ENCODE measurements around the gene ORM1. TPM values are rescaled to one million over a fixed set of nuclear protein-coding genes. Genes with fewer than 3 reads are reported as not detected.

ORM1 gene
- total and polyA plus RNA-seq, 2 of the 8 experiments (the other 6 are each of a cell fraction or from before 2014, with no cell fraction given), result 0.32 TPM; not detected in 1

DNA sequence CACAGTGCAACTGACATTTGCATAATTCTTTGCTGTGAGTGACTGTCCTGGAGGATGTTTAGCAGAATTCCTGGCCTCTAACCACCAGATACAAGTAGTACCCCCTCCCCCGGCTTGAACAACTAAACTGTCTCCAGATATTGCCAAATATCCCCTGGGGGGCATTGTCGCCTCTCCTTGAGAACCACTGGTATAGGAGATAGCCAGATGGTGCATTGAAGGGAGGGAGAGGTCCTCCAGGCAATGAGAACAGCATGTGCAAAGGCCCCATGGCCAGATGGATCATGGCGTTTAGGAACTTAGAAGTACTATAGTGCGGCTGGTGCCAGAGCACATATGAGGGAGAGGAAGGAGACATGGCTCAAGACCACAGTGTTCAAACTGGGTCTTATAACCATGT lies 18.9 kb upstream of the ORM1 start:
- Histone ChIP-seq H2BK20ac (ENCODE audit: low read length) (no peak overlapping the region), H3K18ac (ENCODE audit: extremely low read depth, low read length) (no peak overlapping the region), H3K4me2 (ENCODE audit: insufficient read depth in 1 of 2, low read depth in 2 of 2, low read length in 2 of 2) (no peak overlapping the region), H3K4ac (replicated peaks; ENCODE audit: insufficient read length, low read depth, low read length) (no peak overlapping the region), H3K79me1 (ENCODE audit: low read depth, low read length) (no peaks in the 10 kb centered on the region), H3K4me3 (ENCODE audit: extremely low read depth in 1 of 4, insufficient read depth in 2 of 4, low read depth in 3 of 4, low read length in 4 of 4) (no peak overlapping the region), H3K79me2 (ENCODE audit: control insufficient read depth in 1 of 2, insufficient read depth in 2 of 2, low read length in 2 of 2) (no peaks in the 10 kb centered on the region), H2BK5ac (ENCODE audit: low read depth, low read length) (no peak overlapping the region), H2AFZ (ENCODE audit: low read length) (no peak overlapping the region), H4K5ac (ENCODE audit: insufficient read length, low read depth, low read length) (no peak overlapping the region), H2BK15ac (ENCODE audit: low read length) (no peak overlapping the region), H3K9me3 (ENCODE audit: insufficient read depth in 2 of 2, low read depth in 1 of 2, low read length in 1 of 2) (no peaks in the 10 kb centered on the region), H3K23ac (ENCODE audit: insufficient read length) (no peak overlapping the region), H4K20me1 (replicated peaks in 1 of 2; ENCODE audit: control insufficient read depth in 1 of 2, insufficient read depth in 2 of 2, low read length in 2 of 2) (peaks cover 0 to 1% of the 10 kb centered on the region in 2 experiments), H3K27ac (ENCODE audit: low read depth, low read length) (no peak overlapping the region), H2BK12ac (ENCODE audit: low read depth, low read length) (no peak overlapping the region), H4K91ac (replicated peaks; ENCODE audit: insufficient read length, low read length) (no peak overlapping the region), H3K27me3 (replicated peaks in 1 of 4; ENCODE audit: control insufficient read depth in 3 of 4, extremely low read depth in 1 of 4, insufficient read depth in 3 of 4, low read length in 3 of 4) (no peaks in the 10 kb centered on the region), H2AK5ac (ENCODE audit: low read depth, low read length) (no peak overlapping the region), H3K9ac (replicated peaks in 1 of 4; ENCODE audit: extremely low read depth in 1 of 4, low read depth in 3 of 4, low read length in 3 of 4) (no peak overlapping the region), H3K23me2 (ENCODE audit: low read depth, low read length) (no peaks in the 10 kb centered on the region), H3K36me3 (ENCODE audit: control insufficient read depth in 2 of 4, insufficient read depth in 4 of 4, low read length in 3 of 4) (no peaks in the 10 kb centered on the region; a peak in 3 of 8 replicates), H4K8ac (ENCODE audit: extremely low read depth, insufficient read depth, low read length) (no peak overlapping the region), H2BK120ac (replicated peaks; ENCODE audit: low read depth, low read length) (no peak overlapping the region), H3K14ac (ENCODE audit: insufficient read length) (no peak overlapping the region), H3K56ac (replicated peaks; ENCODE audit: insufficient read length, low read depth, low read length) (no peak overlapping the region), H3K4me1 (replicated peaks in 1 of 4; ENCODE audit: control insufficient read depth in 3 of 4, insufficient read depth in 4 of 4, low read length in 3 of 4) (no peaks in the 10 kb centered on the region; a peak in 2 of 7 replicates)
- no peak for TF ChIP-seq POU5F1 (IDR thresholded peaks at IDR 0.05; ENCODE audit: low read depth, low read length)
- FAIRE-seq, result no peak
- ChIA-PET POLR2A (ENCODE audit: partially characterized antibody) (no interaction called here), CTCF (ENCODE audit: partially characterized antibody) (interaction anchor here (1.2 kb wide), 1 partner anchor 172 kb away, joined by 3 read pairs; no protein-coding TSS in a partner anchor)
- DNase-seq (ENCODE audit: low read depth in 1 of 2, low spot score in 2 of 2), result peak in 1 of 2 experiments; percentile 33
- 99% methylated on average over 4 of the region's 4 CpGs; no CpG with 5 or more reads in 1 of the 2 experiments for WGBS, 2 experiments (ENCODE audit: extremely low coverage in 1 of 2, insufficient coverage in 1 of 2, insufficient read length in 1 of 2, insufficient replicate concordance in 2 of 2, low coverage in 1 of 2, low lambda C conversion rate in 2 of 2, missing lambda C conversion rate in 1 of 2)

Data from H1 (cell line).